ENCODE measurements around the gene TGM5. TPM values are rescaled to one million over a fixed set of nuclear protein-coding genes. Genes with fewer than 3 reads are reported as not detected.
"Not testable (repeated sequence)": the region's sequence is repeated elsewhere in the genome, so short reads cannot be mapped to it uniquely, and the experiment has no call there.

TGM5 gene
- total RNA-seq, 1 donor = not detected

GRCh38 chr15:43204016-43204901 is 62.5 kb downstream of the TGM5 start:
- Histone ChIP-seq H3K27ac (ENCODE audit: low read depth, low read length) (no peak overlapping the region), H4K20me1 (ENCODE audit: insufficient read depth, low read length) (no peaks in the 10 kb centered on the region), H3K9me3 (ENCODE audit: low read depth, low read length) (no peaks in the 10 kb centered on the region), H3K4me3 (ENCODE audit: insufficient read depth, low read length) (no peak overlapping the region), H3K36me3 (ENCODE audit: insufficient read depth, low read length) (no peaks in the 10 kb centered on the region), H2AFZ (ENCODE audit: low read length) (no peak overlapping the region), H3K4me1 (ENCODE audit: insufficient read depth, low read length) (peaks cover 6% of the 10 kb centered on the region), H3K79me2 (ENCODE audit: insufficient read depth, low read length) (no peaks in the 10 kb centered on the region), H3K27me3 (ENCODE audit: insufficient read depth, low read length) (peaks cover 26% of the 10 kb centered on the region), H3K4me2 (ENCODE audit: insufficient read depth, low read length) (no peak overlapping the region)
- TF ChIP-seq CTCF (IDR thresholded peaks at IDR 0.05; ENCODE audit: extremely low read depth, low read depth, low read length) = peak; percentile 84
- DNase-seq (ENCODE audit: insufficient read length, low spot score, missing footprints) = peak; percentile 89

DNA sequence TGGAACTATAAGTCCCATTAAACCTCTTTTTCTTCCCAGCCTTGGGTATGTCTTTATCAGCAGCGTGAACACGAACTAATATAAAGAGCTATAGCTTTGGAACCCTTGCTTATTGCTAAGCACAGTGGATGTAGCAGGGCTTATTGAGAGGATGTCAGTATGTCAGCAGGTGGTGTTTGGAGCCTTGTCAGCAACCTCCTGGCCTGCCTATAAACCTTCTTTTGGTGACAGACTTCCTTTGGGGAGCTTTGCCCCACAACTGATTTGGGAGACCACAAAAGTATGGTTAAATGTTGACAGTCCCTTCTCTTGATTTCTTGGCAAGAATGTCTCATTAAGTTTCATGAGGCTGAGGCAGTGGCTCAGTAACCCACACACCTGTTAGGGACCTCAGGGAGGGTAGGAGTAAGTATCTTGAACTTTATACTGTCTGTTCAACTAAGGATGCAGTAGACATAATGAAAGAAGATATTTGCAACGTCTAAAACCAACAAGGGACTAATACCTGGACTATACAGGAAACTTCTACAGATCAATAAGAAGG is 66.7 kb downstream of the TGM5 start:
- peaks cover 7% of the 10 kb centered on the region for H3K4me1 ChIP-seq (ENCODE audit: insufficient read depth, low read length)
- no peak for DNase-seq (ENCODE audit: insufficient read length, low spot score, missing footprints)
- no peak overlapping the region for H3K4me2 ChIP-seq (ENCODE audit: insufficient read depth, low read length)
- H3K36me3 ChIP-seq (ENCODE audit: insufficient read depth, low read length) = peaks cover 3% of the 10 kb centered on the region
- no peak overlapping the region for H3K4me3 ChIP-seq (ENCODE audit: insufficient read depth, low read length)
- no peak for TF ChIP-seq CTCF (IDR thresholded peaks at IDR 0.05; ENCODE audit: extremely low read depth, low read depth, low read length)
- H3K79me2 ChIP-seq (ENCODE audit: insufficient read depth, low read length) = no peaks in the 10 kb centered on the region
- H2AFZ ChIP-seq (ENCODE audit: low read length) = no peak overlapping the region
- H3K27ac ChIP-seq (ENCODE audit: low read depth, low read length) = no peak overlapping the region
- H3K9me3 ChIP-seq (ENCODE audit: low read depth, low read length) = no peaks in the 10 kb centered on the region
- no peaks in the 10 kb centered on the region for H4K20me1 ChIP-seq (ENCODE audit: insufficient read depth, low read length)
- peaks cover 4% of the 10 kb centered on the region for H3K27me3 ChIP-seq (ENCODE audit: insufficient read depth, low read length)

DNA sequence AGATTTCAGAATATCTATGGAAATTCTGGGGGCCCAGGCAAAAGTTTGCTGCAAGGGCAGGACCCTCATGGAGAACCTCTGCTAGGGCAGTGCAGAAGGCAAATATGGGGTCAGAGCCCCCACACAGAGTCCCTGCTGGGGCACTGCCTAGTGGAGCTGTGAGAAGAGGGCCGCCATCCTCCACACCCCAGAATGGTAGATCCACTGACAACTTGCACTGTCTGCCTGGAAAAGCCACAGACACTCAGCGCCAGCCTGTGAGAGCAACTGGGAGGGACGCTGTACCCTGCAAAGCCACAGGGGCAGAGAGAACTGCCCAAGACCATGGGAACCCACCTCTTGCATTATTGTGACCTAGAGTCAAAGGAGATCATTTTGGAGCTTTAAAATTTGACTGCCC is 67.7 kb downstream of the TGM5 start:
- H3K27me3 ChIP-seq (ENCODE audit: insufficient read depth, low read length) = peaks cover 4% of the 10 kb centered on the region
- TF ChIP-seq CTCF (IDR thresholded peaks at IDR 0.05; ENCODE audit: extremely low read depth, low read depth, low read length) = no peak
- H3K27ac ChIP-seq (ENCODE audit: low read depth, low read length) = no peak overlapping the region

DNA sequence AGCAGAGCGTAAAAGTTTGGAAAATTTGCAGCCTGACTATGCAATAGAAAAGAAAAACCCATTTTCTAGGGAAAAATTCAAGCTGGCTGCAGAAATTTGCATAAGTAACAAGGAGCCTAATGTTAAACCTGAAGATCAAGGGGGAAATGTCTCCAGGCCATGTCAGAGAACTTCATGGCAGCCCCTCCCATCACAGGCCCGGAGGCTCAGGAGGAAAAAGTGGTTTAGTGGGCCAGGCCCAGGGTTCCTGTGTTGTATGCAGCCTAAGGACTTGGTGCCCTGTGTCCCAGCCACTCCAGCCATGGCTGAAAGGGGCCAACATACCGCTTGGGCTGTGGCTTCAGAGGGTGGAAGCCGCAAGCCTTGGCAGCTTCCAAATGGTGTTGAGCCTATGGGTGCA is 68.2 kb downstream of the TGM5 start:
- not testable (repeated sequence) for H3K4me1 ChIP-seq (ENCODE audit: insufficient read depth, low read length); H3K27ac ChIP-seq (ENCODE audit: low read depth, low read length); H3K27me3 ChIP-seq (ENCODE audit: insufficient read depth, low read length); H3K4me3 ChIP-seq (ENCODE audit: insufficient read depth, low read length); H3K79me2 ChIP-seq (ENCODE audit: insufficient read depth, low read length); H3K9me3 ChIP-seq (ENCODE audit: low read depth, low read length); H4K20me1 ChIP-seq (ENCODE audit: insufficient read depth, low read length); H3K36me3 ChIP-seq (ENCODE audit: insufficient read depth, low read length); H3K4me2 ChIP-seq (ENCODE audit: insufficient read depth, low read length); H2AFZ ChIP-seq (ENCODE audit: low read length); DNase-seq (ENCODE audit: insufficient read length, low spot score, missing footprints)

More for the DNA sequence above, 67.7 kb downstream of the TGM5 start:
- no peaks in the 10 kb centered on the region for H4K20me1 ChIP-seq (ENCODE audit: insufficient read depth, low read length)
- no peaks in the 10 kb centered on the region for H3K79me2 ChIP-seq (ENCODE audit: insufficient read depth, low read length)
- H3K9me3 ChIP-seq (ENCODE audit: low read depth, low read length) = no peaks in the 10 kb centered on the region
- no peak overlapping the region for H3K4me3 ChIP-seq (ENCODE audit: insufficient read depth, low read length)
- no peak overlapping the region for H2AFZ ChIP-seq (ENCODE audit: low read length)
- no peak overlapping the region for H3K4me2 ChIP-seq (ENCODE audit: insufficient read depth, low read length)
- DNase-seq (ENCODE audit: insufficient read length, low spot score, missing footprints) = no peak
- peaks cover 7% of the 10 kb centered on the region for H3K36me3 ChIP-seq (ENCODE audit: insufficient read depth, low read length)
- H3K4me1 ChIP-seq (ENCODE audit: insufficient read depth, low read length) = peaks cover 9% of the 10 kb centered on the region

DNA sequence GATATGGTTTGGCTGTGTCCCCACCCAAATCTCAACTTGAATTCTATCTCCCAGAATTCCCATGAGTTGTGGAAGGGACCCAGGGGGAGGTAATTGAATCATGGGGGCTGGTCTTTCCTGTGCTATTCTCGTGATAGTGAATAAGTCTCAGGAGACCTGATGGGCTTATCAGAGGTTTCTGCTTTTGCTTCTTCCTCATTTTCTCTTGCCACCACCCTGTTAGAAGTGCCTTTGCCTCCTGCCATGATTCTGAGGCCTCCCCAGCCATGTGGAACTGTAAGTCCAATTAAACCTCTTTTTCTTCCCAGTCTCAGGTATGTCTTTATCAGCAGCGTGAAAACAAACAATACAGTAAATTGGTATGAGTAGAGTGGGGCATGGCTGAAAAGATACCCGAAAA is 69.0 kb downstream of the TGM5 start:
- not testable (repeated sequence) for DNase-seq (ENCODE audit: insufficient read length, low spot score, missing footprints); H2AFZ ChIP-seq (ENCODE audit: low read length)

More for the DNA sequence above, 69.0 kb downstream of the TGM5 start:
- peaks cover 11% of the 10 kb centered on the region for H3K36me3 ChIP-seq (ENCODE audit: insufficient read depth, low read length)
- not testable (repeated sequence) for H3K79me2 ChIP-seq (ENCODE audit: insufficient read depth, low read length); H3K27ac ChIP-seq (ENCODE audit: low read depth, low read length); H3K4me2 ChIP-seq (ENCODE audit: insufficient read depth, low read length); H3K27me3 ChIP-seq (ENCODE audit: insufficient read depth, low read length); H3K4me3 ChIP-seq (ENCODE audit: insufficient read depth, low read length); H3K4me1 ChIP-seq (ENCODE audit: insufficient read depth, low read length); H3K9me3 ChIP-seq (ENCODE audit: low read depth, low read length); H4K20me1 ChIP-seq (ENCODE audit: insufficient read depth, low read length)
